Heart left ventricle (tissue), 16 donors: ENCODE data around the gene VTI1A. TPM values are rescaled to one million over a fixed set of nuclear protein-coding genes. Genes with fewer than 3 reads are reported as not detected.

Source experiments
- ATAC-seq, 4 donors: fragments of 200-7000 bp; cut with Tn5 transposase; one replicate each; pipeline ENCODE4 v1.9.1; 2020 to 2022; ENCODE audit warnings: moderate library complexity in 4 of 4, mild to moderate bottlenecking in 3 of 4, moderate number of reproducible peaks in 1 of 4
- DNase-seq, 5 donors: peaks; one replicate each; pipeline ENCODE4 v3.0.0-alpha.2; 2020
- H3K27ac ChIP-seq, 12 donors: fragments of 200-600 bp; sonication (generic) in 4 of 12; one replicate each; pipeline versions ENCODE4 v1.5.0 to v1.8.0; 2016 to 2022; ENCODE audit warnings: mild to moderate bottlenecking in 2 of 12
- H3K27me3 ChIP-seq, 9 donors: fragments of 200-600 bp; sonication (generic) in 2 of 9; one replicate each; pipeline versions ENCODE4 v1.5.1 to v1.8.0; 2016 to 2022; ENCODE audit warnings: mild to moderate bottlenecking in 3 of 9
- H3K36me3 ChIP-seq, 9 donors: fragments of 200-600 bp; sonication (generic) in 2 of 9; one replicate each; pipeline versions ENCODE4 v1.5.0 to v1.8.0; 2018 to 2022; ENCODE audit warnings: mild to moderate bottlenecking in 2 of 9
- H3K4me1 ChIP-seq, 12 donors: fragments of 200-600 bp; sonication (generic) in 4 of 12; one replicate each; pipeline versions ENCODE4 v1.5.0 to v1.8.0; 2016 to 2022; ENCODE audit warnings: mild to moderate bottlenecking in 3 of 12
- H3K4me3 ChIP-seq, 12 donors: fragments of 200-600 bp; sonication (generic) in 4 of 12; one replicate each; pipeline versions ENCODE4 v1.5.0 to v1.8.0; 2017 to 2022; ENCODE audit warnings: mild to moderate bottlenecking in 9 of 12, moderate library complexity in 4 of 12
- H3K9me3 ChIP-seq, 12 donors: fragments of 200-600 bp; sonication (generic) in 4 of 12; one replicate each; pipeline versions ENCODE4 v1.5.0 to v1.8.0; 2016 to 2022; ENCODE audit warnings: mild to moderate bottlenecking in 1 of 12
- POLR2A ChIP-seq, 2 donors: fragments of 450-650 bp; IDR thresholded peaks; one replicate each; pipeline ENCODE4 v1.6.1; 2017; ENCODE audit warnings: antibody characterized with exemption in 2 of 2, mild to moderate bottlenecking in 2 of 2, moderate library complexity in 2 of 2
- WGBS, 4 donors: extraction: QIAGEN DNeasy Blood & Tissue Kit in 2 of 4; methylation state at CpG; one replicate each; pipeline versions ENCODE4 v1.1.5 to v1.1.7; 2013 to 2018; 5-methylcytosine and 5-hydroxymethylcytosine counted together
- intact Hi-C, 10 donors: fragments of 100-400 bp; cut with DNase I; formaldehyde crosslinking; loops; one replicate each; pipeline versions ENCODE4 v1.11.1 to v1.14.2; 2022
- polyA plus RNA-seq, 2 donors: library from polyadenylated mRNA; stranded (reverse); fragments of 200-250 nt; gene quantifications; one replicate each; pipeline ENCODE4 v1.2.3, GENCODE V29; 2013
- total RNA-seq, 9 donors: library from RNA; depleted of rRNA in 2 of 9; stranded (reverse); fragments of >200 nt in 2 of 9; fragmentation: NEBNext Ultra II Directional in 3 of 9; extraction: Animal tissue kit (Norgen Biotek cat#: 25700) in 3 of 9; gene quantifications; one replicate each; pipeline versions ENCODE4 v1.1.0 to v1.2.4, GENCODE V29; 2016 to 2023
- TF ChIP-seq, protein P1 (sequence below), 12 donors: fragments of 200-600 bp; sonication (generic) in 4 of 12; IDR thresholded peaks; one replicate each; pipeline versions ENCODE4 v1.5.0 to v1.8.0; 2018 to 2022; ENCODE audit warnings: antibody characterized with exemption in 12 of 12, mild to moderate bottlenecking in 5 of 12
- donor health status: ischemic (EF 13 %, LVEDD 7.1; RV severe dilation, severe dysfunction).
- donor health status: healthy with polysubstance abuse.
- donor health status: DM: no; HTN: yes; CAD: no.
- donor health status: DM: no; HTN: no; CAD: no.
- donor health status: ischemic (EF 25% LVEDD 6.9; RV normal size, moderate dysfunction).
- donor health status: ischemic (EF 25% LVEDD 5.7; RV mildly dilated, moderate dysfunction).
- donor health status: healthy.
- donor health status: DM: yes; HTN: yes; CAD: no.
- donor health status: ischemic (EF 35%, LVEDD 5.7; RV mildly dilated, moderate dysfunction).
- donor health status: nonischemic (EF 11% LVEDD 7.7; RV severe dilation, severe dysfunction).
- donor health status: DM: yes; HTN: yes; CAD: no.
- donor health status: PGD.
- donor health status: ischemic (EF 29% LVEDD 5.4; RV normal size, mild dysfunction).
- donor health status: nonischemic (EF 23%, LVEDD 6.1; RV moderate dilation, normal function).

Gene VTI1A
- total and polyA plus RNA-seq, 11 donors: 6.0 to 33.1 (median 23.2) TPM

GRCh38 chr10:112759496-112759895, 312.5 kb downstream of the VTI1A start:
- Histone ChIP-seq H3K27me3 (no peaks in the 10 kb centered on the region), H3K9me3 (no peaks in the 10 kb centered on the region), H3K4me1 (no peaks in the 10 kb centered on the region), H3K4me3 (no peak overlapping the region), H3K27ac (no peak overlapping the region), H3K36me3 (no peaks in the 10 kb centered on the region)
- ATAC-seq (no peak), DNase-seq (no peak)
- TF ChIP-seq POLR2A (IDR thresholded peaks at IDR 0.05): no peak
- TF ChIP-seq, protein P1, sequence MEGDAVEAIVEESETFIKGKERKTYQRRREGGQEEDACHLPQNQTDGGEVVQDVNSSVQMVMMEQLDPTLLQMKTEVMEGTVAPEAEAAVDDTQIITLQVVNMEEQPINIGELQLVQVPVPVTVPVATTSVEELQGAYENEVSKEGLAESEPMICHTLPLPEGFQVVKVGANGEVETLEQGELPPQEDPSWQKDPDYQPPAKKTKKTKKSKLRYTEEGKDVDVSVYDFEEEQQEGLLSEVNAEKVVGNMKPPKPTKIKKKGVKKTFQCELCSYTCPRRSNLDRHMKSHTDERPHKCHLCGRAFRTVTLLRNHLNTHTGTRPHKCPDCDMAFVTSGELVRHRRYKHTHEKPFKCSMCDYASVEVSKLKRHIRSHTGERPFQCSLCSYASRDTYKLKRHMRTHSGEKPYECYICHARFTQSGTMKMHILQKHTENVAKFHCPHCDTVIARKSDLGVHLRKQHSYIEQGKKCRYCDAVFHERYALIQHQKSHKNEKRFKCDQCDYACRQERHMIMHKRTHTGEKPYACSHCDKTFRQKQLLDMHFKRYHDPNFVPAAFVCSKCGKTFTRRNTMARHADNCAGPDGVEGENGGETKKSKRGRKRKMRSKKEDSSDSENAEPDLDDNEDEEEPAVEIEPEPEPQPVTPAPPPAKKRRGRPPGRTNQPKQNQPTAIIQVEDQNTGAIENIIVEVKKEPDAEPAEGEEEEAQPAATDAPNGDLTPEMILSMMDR (IDR thresholded peaks at IDR 0.05): no peak
- WGBS, 4 donors: 93 to 95% (median 93%) methylated on average over 7 of the region's 7 CpGs
- intact Hi-C loops: no loop called here

GRCh38 chr10:112761256-112761655, 314.2 kb downstream of the VTI1A start:
- no peak overlapping the region for H3K4me3 ChIP-seq
- no peak for TF ChIP-seq POLR2A (IDR thresholded peaks at IDR 0.05)
- TF ChIP-seq, protein P1 (IDR thresholded peaks at IDR 0.05): no peak
- H3K27ac ChIP-seq: no peak overlapping the region
- H3K9me3 ChIP-seq: no peaks in the 10 kb centered on the region
- H3K27me3 ChIP-seq: no peaks in the 10 kb centered on the region
- 94 to 98% (median 96%) methylated on average over 3 of the region's 3 CpGs for WGBS, 4 donors
- intact Hi-C loops: no loop called here
- DNase-seq: no peak
- no peaks in the 10 kb centered on the region for H3K4me1 ChIP-seq
- no peak for ATAC-seq
- no peaks in the 10 kb centered on the region for H3K36me3 ChIP-seq

GRCh38 chr10:112763916-112764520, 317.0 kb downstream of the VTI1A start:
- Histone ChIP-seq H3K27ac (no peak overlapping the region), H3K9me3 (no peaks in the 10 kb centered on the region), H3K36me3 (no peaks in the 10 kb centered on the region), H3K4me1 (no peaks in the 10 kb centered on the region), H3K4me3 (no peak overlapping the region), H3K27me3 (no peaks in the 10 kb centered on the region)
- DNase-seq: no peak
- ATAC-seq: no peak
- intact Hi-C loops: loop anchor here in 1 of 10 donors (1.0 kb wide), 1 partner anchor 12 kb away; no protein-coding TSS in a partner anchor
- TF ChIP-seq POLR2A (IDR thresholded peaks at IDR 0.05): no peak
- TF ChIP-seq, protein P1 (IDR thresholded peaks at IDR 0.05): no peak
- 93 to 98% (median 97%) methylated on average over 11 of the region's 11 CpGs for WGBS, 4 donors

- H3K27ac ChIP-seq: no peak overlapping the region
- intact Hi-C loops: no loop called here
- no peak for TF ChIP-seq POLR2A (IDR thresholded peaks at IDR 0.05)
- TF ChIP-seq, protein P1 (IDR thresholded peaks at IDR 0.05): no peak
- no peak overlapping the region for H3K4me3 ChIP-seq
- DNase-seq (no peak), ATAC-seq (no peak)
- no peaks in the 10 kb centered on the region for H3K9me3 ChIP-seq
- H3K4me1 ChIP-seq: no peaks in the 10 kb centered on the region
- 91 to 98% (median 95%) methylated on average over 5 of the region's 5 CpGs for WGBS, 4 donors
- H3K36me3 ChIP-seq: no peaks in the 10 kb centered on the region
- H3K27me3 ChIP-seq: no peaks in the 10 kb centered on the region
Measured at GRCh38 chr10:112765717-112766235, 318.8 kb downstream of the VTI1A start.
